PC-9 (cell line): Measurements from ENCODE around the gene ELOVL4.

ENCODE experiments used
- EZH2 ChIP-seq: fragments of 200-600 bp; sonication (generic); IDR thresholded peaks from 2 replicates; pipeline ENCODE4 v1.8.0; 2017; ENCODE audit warnings: antibody characterized with exemption, low read depth
- TF ChIP-seq, protein P1 (sequence below): fragments of 200-600 bp; sonication (generic); conservative IDR thresholded peaks from 2 replicates; pipeline ENCODE4 v1.6.1; 2017; ENCODE audit warnings: mixed run types, antibody characterized with exemption, mild to moderate bottlenecking, moderate library complexity

GRCh38 chr6:79898076-79898475 lies 49.3 kb downstream of the ELOVL4 start:
- TF ChIP-seq, protein P1, sequence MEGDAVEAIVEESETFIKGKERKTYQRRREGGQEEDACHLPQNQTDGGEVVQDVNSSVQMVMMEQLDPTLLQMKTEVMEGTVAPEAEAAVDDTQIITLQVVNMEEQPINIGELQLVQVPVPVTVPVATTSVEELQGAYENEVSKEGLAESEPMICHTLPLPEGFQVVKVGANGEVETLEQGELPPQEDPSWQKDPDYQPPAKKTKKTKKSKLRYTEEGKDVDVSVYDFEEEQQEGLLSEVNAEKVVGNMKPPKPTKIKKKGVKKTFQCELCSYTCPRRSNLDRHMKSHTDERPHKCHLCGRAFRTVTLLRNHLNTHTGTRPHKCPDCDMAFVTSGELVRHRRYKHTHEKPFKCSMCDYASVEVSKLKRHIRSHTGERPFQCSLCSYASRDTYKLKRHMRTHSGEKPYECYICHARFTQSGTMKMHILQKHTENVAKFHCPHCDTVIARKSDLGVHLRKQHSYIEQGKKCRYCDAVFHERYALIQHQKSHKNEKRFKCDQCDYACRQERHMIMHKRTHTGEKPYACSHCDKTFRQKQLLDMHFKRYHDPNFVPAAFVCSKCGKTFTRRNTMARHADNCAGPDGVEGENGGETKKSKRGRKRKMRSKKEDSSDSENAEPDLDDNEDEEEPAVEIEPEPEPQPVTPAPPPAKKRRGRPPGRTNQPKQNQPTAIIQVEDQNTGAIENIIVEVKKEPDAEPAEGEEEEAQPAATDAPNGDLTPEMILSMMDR = no peak
- TF ChIP-seq EZH2 = no peak
